ENCODE data around the gene SLC37A2. TPM values are rescaled to one million over a fixed set of nuclear protein-coding genes. Genes with fewer than 3 reads are reported as not detected.

SLC37A2 gene
- total RNA-seq, 1 donor from 2014 or later, result 3.3 TPM

DNA sequence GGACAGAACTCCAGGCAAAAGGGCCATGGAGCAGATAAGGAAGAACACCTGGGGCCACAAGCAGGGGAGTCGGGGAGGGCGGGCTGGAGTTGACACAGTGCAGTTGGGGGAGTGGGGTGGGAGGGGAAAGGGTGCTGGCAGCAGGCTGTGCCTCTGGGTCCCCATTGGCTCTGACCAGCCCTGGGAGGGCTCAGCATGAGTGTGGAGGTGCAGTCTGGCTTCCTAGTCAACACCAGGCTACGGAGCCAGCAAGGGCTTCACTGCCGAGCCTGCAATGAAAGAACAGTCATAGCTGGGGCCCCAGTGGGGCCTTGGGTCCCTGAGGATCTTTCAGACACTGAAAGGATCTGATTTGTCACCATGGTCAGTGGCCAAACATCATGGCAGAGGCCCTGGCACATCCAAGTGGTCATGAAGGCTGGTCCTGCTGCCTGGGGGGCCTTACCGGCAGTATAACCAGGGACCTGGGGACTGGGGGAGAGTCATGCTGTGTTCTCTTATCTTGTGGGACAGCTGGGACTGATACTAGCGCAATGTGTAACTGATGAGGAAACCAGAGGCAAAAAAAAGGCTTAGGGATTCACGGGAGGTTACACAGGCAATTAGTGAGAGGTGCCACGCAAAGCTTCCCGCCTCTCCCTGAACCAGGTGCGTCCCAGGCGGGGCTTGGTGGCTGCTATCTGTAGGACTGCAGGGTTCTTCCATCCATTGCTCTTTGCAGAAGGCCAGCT is 11.6 kb downstream of the SLC37A2 start:
- Mint-ChIP-seq H3K36me3 (no peaks in the 10 kb centered on the region), H3K27ac (no peak overlapping the region), H3K9me3 (no peaks in the 10 kb centered on the region), H3K27me3 (ENCODE audit: insufficient read depth, low read depth) (peaks cover 11% of the 10 kb centered on the region), H3K4me3 (no peak overlapping the region), H3K4me1 (peaks cover 20% of the 10 kb centered on the region)
- H3K36me3 ChIP-seq, result no peaks in the 10 kb centered on the region
- H2AFZ ChIP-seq (replicated peaks), result no peak overlapping the region
- peaks cover 7% of the 10 kb centered on the region for H3K4me1 ChIP-seq
- no peaks in the 10 kb centered on the region for H3K79me2 ChIP-seq (ENCODE audit: low read depth)
- no peak overlapping the region for H3K4me3 ChIP-seq
- no peaks in the 10 kb centered on the region for H3F3A ChIP-seq (ENCODE audit: low read depth)
- TF ChIP-seq EZH2phosphoT487 (IDR thresholded peaks at IDR 0.05) (no peak), EZH2 (IDR thresholded peaks at IDR 0.05) (no peak)
- TF ChIP-seq, protein P1, sequence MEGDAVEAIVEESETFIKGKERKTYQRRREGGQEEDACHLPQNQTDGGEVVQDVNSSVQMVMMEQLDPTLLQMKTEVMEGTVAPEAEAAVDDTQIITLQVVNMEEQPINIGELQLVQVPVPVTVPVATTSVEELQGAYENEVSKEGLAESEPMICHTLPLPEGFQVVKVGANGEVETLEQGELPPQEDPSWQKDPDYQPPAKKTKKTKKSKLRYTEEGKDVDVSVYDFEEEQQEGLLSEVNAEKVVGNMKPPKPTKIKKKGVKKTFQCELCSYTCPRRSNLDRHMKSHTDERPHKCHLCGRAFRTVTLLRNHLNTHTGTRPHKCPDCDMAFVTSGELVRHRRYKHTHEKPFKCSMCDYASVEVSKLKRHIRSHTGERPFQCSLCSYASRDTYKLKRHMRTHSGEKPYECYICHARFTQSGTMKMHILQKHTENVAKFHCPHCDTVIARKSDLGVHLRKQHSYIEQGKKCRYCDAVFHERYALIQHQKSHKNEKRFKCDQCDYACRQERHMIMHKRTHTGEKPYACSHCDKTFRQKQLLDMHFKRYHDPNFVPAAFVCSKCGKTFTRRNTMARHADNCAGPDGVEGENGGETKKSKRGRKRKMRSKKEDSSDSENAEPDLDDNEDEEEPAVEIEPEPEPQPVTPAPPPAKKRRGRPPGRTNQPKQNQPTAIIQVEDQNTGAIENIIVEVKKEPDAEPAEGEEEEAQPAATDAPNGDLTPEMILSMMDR (IDR thresholded peaks at IDR 0.05), result no peak
- no peaks in the 10 kb centered on the region for H3K9me3 ChIP-seq (ENCODE audit: low read depth)
- H3K4me2 ChIP-seq, result no peak overlapping the region
- no peak for DNase-seq (ENCODE audit: low spot score)
- no peaks in the 10 kb centered on the region for H3K27me3 ChIP-seq
- no peak overlapping the region for H3K9ac ChIP-seq
- no peaks in the 10 kb centered on the region for H4K20me1 ChIP-seq (ENCODE audit: low read depth)
- H3K27ac ChIP-seq, result no peak overlapping the region

DNA sequence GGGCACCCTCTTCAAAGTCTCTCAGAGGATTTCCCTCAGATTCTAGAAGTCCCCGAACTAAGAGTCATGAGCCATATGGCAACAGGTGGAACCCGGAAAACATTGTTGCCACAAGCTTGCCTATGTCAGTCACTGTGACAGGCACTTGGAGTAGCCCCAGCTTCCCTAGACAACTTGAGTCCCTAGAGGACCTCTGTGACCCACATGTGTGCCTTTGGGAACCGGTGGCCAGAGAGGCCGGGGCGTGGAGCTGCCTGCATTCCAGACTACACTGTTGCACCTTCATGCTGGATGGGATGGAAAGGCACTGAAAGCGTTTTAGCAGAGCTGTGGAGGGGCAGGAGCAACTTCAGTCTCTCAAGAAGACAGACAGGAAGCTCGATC is 12.1 kb downstream of the SLC37A2 start:
- Histone ChIP-seq H3K79me2 (ENCODE audit: low read depth) (no peaks in the 10 kb centered on the region), H3K27me3 (no peaks in the 10 kb centered on the region), H2AFZ (replicated peaks) (no peak overlapping the region), H3K36me3 (no peaks in the 10 kb centered on the region), H3K27ac (no peak overlapping the region), H3K4me1 (peaks cover 7% of the 10 kb centered on the region), H4K20me1 (ENCODE audit: low read depth) (no peaks in the 10 kb centered on the region), H3F3A (ENCODE audit: low read depth) (no peaks in the 10 kb centered on the region), H3K4me3 (no peak overlapping the region), H3K9ac (no peak overlapping the region), H3K4me2 (no peak overlapping the region), H3K9me3 (ENCODE audit: low read depth) (no peaks in the 10 kb centered on the region)
- DNase-seq (ENCODE audit: low spot score), result no peak
- H3K4me3 Mint-ChIP-seq, result no peak overlapping the region
- peaks cover 16% of the 10 kb centered on the region for H3K4me1 Mint-ChIP-seq
- H3K27me3 Mint-ChIP-seq (ENCODE audit: insufficient read depth, low read depth), result peaks cover 11% of the 10 kb centered on the region
- H3K9me3 Mint-ChIP-seq, result no peaks in the 10 kb centered on the region
- TF ChIP-seq EZH2 (IDR thresholded peaks at IDR 0.05) (no peak), EZH2phosphoT487 (IDR thresholded peaks at IDR 0.05) (no peak)
- TF ChIP-seq, protein P1 (IDR thresholded peaks at IDR 0.05), result no peak
- no peaks in the 10 kb centered on the region for H3K36me3 Mint-ChIP-seq
- no peak overlapping the region for H3K27ac Mint-ChIP-seq

DNA sequence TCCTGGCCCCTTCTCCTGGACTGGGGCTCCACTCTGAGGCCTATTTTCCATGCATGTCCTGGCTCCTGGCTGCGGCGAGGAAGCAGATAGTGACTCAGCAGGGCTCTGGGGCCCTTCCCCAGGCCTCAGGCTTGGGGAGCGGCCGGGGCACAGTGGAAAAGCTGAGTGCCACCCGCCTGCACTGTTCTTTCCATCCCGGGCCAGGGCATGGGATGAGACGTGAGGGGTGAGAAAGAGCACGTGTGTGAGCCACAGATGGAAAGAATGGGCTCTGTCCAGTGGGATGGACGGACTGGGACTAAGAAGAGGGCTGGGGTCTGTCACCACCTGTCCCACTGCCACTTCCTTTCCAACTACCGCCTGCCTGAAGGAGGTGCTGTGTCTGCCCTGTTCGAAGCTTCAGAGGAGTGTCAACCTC is 12.8 kb downstream of the SLC37A2 start:
- H3K9ac ChIP-seq, result no peak overlapping the region
- peaks cover 11% of the 10 kb centered on the region for H3K4me1 Mint-ChIP-seq

More for the DNA sequence above, 12.8 kb downstream of the SLC37A2 start:
- no peak overlapping the region for H3K4me3 ChIP-seq
- peak overlapping the region; percentile 18 for H3K27ac Mint-ChIP-seq
- no peak overlapping the region for H3K4me3 Mint-ChIP-seq
- H3K27me3 Mint-ChIP-seq (ENCODE audit: insufficient read depth, low read depth), result peaks cover 11% of the 10 kb centered on the region
- H4K20me1 ChIP-seq (ENCODE audit: low read depth), result no peaks in the 10 kb centered on the region
- no peaks in the 10 kb centered on the region for H3K36me3 ChIP-seq
- no peaks in the 10 kb centered on the region for H3K79me2 ChIP-seq (ENCODE audit: low read depth)
- H2AFZ ChIP-seq (replicated peaks), result no peak overlapping the region
- H3K4me1 ChIP-seq, result peaks cover 8% of the 10 kb centered on the region
- H3K36me3 Mint-ChIP-seq, result no peaks in the 10 kb centered on the region
- H3K9me3 ChIP-seq (ENCODE audit: low read depth), result no peaks in the 10 kb centered on the region
- H3F3A ChIP-seq (ENCODE audit: low read depth), result no peaks in the 10 kb centered on the region
- H3K27me3 ChIP-seq, result no peaks in the 10 kb centered on the region
- H3K27ac ChIP-seq, result no peak overlapping the region
- H3K9me3 Mint-ChIP-seq, result no peaks in the 10 kb centered on the region
- TF ChIP-seq, protein P1 (IDR thresholded peaks at IDR 0.05), result no peak
- TF ChIP-seq EZH2 (IDR thresholded peaks at IDR 0.05) (no peak), EZH2phosphoT487 (IDR thresholded peaks at IDR 0.05) (no peak)
- H3K4me2 ChIP-seq, result no peak overlapping the region
- DNase-seq (ENCODE audit: low spot score), result no peak
